Breast epithelium (tissue), 3 donors: Measurements from ENCODE around the gene SLIT1.

Experiments used
- CTCF ChIP-seq, 3 donors: fragments of 450-650 bp; IDR thresholded peaks; one replicate each; pipeline ENCODE4 v1.5.1; 2016 to 2017; ENCODE audit warnings: antibody characterized with exemption in 3 of 3, mild to moderate bottlenecking in 3 of 3, moderate library complexity in 3 of 3
- POLR2A ChIP-seq: fragments of 450-650 bp; IDR thresholded peaks from one replicate; pipeline ENCODE4 v1.6.1; 2016; ENCODE audit warnings: antibody characterized with exemption, mild to moderate bottlenecking, moderate library complexity

GRCh38 chr10:97127509-97127908 is 58.2 kb downstream of the SLIT1 start:
- TF ChIP-seq POLR2A (no peak), CTCF (IDR thresholded peaks at IDR 0.05) (no peak)
